Neural progenitor cell (in vitro differentiated cells): ENCODE data around the gene DENND2D. TPM values are rescaled to one million over a fixed set of nuclear protein-coding genes. Genes with fewer than 3 reads are reported as not detected.

Source experiments
- DNase-seq: peaks from one replicate; pipeline ENCODE4 v3.0.0-alpha.2; 2016; ENCODE audit warnings: low spot score
- H2AFZ ChIP-seq: fragments of 200-600 bp; sonication (generic); replicated peaks from 2 replicates; pipeline ENCODE4 v1.6.1; 2016; ENCODE audit warnings: antibody characterized with exemption
- H3F3A ChIP-seq: fragments of 200-600 bp; sonication (generic); 2 replicates; pipeline ENCODE4 v1.6.1; 2016; ENCODE audit warnings: antibody characterized with exemption, low read depth
- H3K27ac ChIP-seq: fragments of 200-600 bp; sonication (generic); 2 replicates; pipeline ENCODE4 v1.5.1; 2016; ENCODE audit warnings: mild to moderate bottlenecking
- H3K27me3 ChIP-seq: fragments of 200-600 bp; sonication (generic); 2 replicates; pipeline ENCODE4 v1.6.1; 2016; ENCODE audit warnings: mild to moderate bottlenecking, moderate library complexity
- H3K36me3 ChIP-seq: fragments of 200-600 bp; sonication (generic); 2 replicates; pipeline ENCODE4 v1.5.1; 2016
- H3K4me1 ChIP-seq: fragments of 200-600 bp; sonication (generic); 2 replicates; pipeline ENCODE4 v1.6.1; 2016; ENCODE audit warnings: mixed run types
- H3K4me2 ChIP-seq: fragments of 200-600 bp; sonication (generic); 2 replicates; pipeline ENCODE4 v1.6.1; 2016
- H3K4me3 ChIP-seq: fragments of 200-600 bp; sonication (generic); 2 replicates; pipeline ENCODE4 v1.5.1; 2016
- H3K79me2 ChIP-seq: fragments of 200-600 bp; sonication (generic); 2 replicates; pipeline ENCODE4 v1.6.1; 2016; ENCODE audit warnings: low read depth
- H3K9ac ChIP-seq: fragments of 200-600 bp; sonication (generic); 2 replicates; pipeline ENCODE4 v1.6.1; 2016
- H3K9me3 ChIP-seq: fragments of 200-600 bp; sonication (generic); 2 replicates; pipeline ENCODE4 v1.5.1; 2016; ENCODE audit warnings: low read depth
- H4K20me1 ChIP-seq: fragments of 200-600 bp; sonication (generic); 2 replicates; pipeline ENCODE4 v1.6.1; 2016; ENCODE audit warnings: low read depth
- H3K27ac Mint-ChIP-seq: 3 replicates; pipeline ENCODE4 v1.8.0; 2021; ENCODE audit warnings: mixed read lengths
- H3K27me3 Mint-ChIP-seq: 2 replicates; pipeline ENCODE4 v1.8.0; 2022; ENCODE audit warnings: low read depth, mild to moderate bottlenecking, inconsistent platforms, moderate library complexity, mixed read lengths; ENCODE audit not compliant: insufficient read depth
- H3K36me3 Mint-ChIP-seq: 3 replicates; pipeline ENCODE4 v1.8.0; 2021; ENCODE audit warnings: mixed read lengths
- H3K4me1 Mint-ChIP-seq: 3 replicates; pipeline ENCODE4 v1.8.0; 2021; ENCODE audit warnings: mixed read lengths
- H3K4me3 Mint-ChIP-seq: 3 replicates; pipeline ENCODE4 v1.8.0; 2021; ENCODE audit warnings: mild to moderate bottlenecking, moderate library complexity, mixed read lengths
- H3K9me3 Mint-ChIP-seq: 3 replicates; pipeline ENCODE4 v1.8.0; 2020; ENCODE audit warnings: mixed read lengths
- EZH2 ChIP-seq: fragments of 200-600 bp; sonication (generic); IDR thresholded peaks from 2 replicates; pipeline ENCODE4 v1.6.1; 2017; ENCODE audit warnings: antibody characterized with exemption, mild to moderate bottlenecking, moderate library complexity
- EZH2phosphoT487 ChIP-seq: fragments of 200-600 bp; sonication (generic); IDR thresholded peaks from 2 replicates; pipeline ENCODE4 v1.6.1; 2017; ENCODE audit warnings: antibody characterized with exemption
- total RNA-seq: library from RNA; depleted of rRNA; stranded (reverse); fragments of >200 nt; gene quantifications from 2 replicates; pipeline ENCODE4 v1.2.3, GENCODE V29; 2015; ENCODE audit warnings: low replicate concordance
- TF ChIP-seq, protein P1 (sequence below): fragments of 200-600 bp; sonication (generic); IDR thresholded peaks from 2 replicates; pipeline ENCODE4 v1.5.1; 2017; ENCODE audit warnings: antibody characterized with exemption, mild to moderate bottlenecking

The DENND2D gene
- total RNA-seq, 1 donor from 2014 or later = not detected

DNA sequence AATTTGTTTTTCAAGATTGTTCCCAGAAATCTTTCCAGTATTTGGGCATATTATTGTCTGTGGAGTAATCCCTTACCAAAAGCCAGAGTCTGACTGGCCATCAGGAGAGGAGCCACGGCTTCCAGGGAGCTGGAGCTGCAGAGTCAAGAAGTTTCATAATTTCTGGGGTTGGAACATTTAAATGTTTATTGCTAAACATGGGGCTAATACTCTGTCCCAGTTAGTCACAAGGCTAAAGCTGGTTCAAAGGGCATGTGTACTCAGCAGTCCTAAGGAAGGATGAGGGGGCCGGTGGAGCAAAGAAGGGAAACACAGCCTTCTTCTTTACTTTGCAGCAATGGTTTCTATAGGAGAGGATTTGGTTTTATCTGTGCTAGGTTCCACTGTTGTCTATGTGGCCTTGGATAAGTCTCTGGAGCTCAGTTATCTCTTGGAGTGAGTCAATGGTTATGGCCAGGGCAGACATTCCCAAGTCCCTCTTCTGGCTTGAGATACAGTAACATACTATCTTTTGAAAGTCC, 9.5 kb downstream of the DENND2D start:
- Histone ChIP-seq H3F3A (no peaks in the 10 kb centered on the region), H3K4me2 (no peak overlapping the region), H3K79me2 (no peaks in the 10 kb centered on the region), H2AFZ (no peak overlapping the region), H3K27me3 (no peaks in the 10 kb centered on the region), H3K36me3 (no peaks in the 10 kb centered on the region), H3K9ac (no peak overlapping the region), H3K4me3 (no peak overlapping the region), H3K27ac (no peak overlapping the region), H3K4me1 (no peaks in the 10 kb centered on the region), H4K20me1 (no peaks in the 10 kb centered on the region), H3K9me3 (no peaks in the 10 kb centered on the region)
- Mint-ChIP-seq H3K36me3 (peaks cover 14% of the 10 kb centered on the region), H3K27ac (no peak overlapping the region), H3K4me1 (no peaks in the 10 kb centered on the region), H3K9me3 (no peaks in the 10 kb centered on the region), H3K4me3 (no peak overlapping the region), H3K27me3 (peaks cover 7% of the 10 kb centered on the region)
- DNase-seq = no peak
- TF ChIP-seq, protein P1, sequence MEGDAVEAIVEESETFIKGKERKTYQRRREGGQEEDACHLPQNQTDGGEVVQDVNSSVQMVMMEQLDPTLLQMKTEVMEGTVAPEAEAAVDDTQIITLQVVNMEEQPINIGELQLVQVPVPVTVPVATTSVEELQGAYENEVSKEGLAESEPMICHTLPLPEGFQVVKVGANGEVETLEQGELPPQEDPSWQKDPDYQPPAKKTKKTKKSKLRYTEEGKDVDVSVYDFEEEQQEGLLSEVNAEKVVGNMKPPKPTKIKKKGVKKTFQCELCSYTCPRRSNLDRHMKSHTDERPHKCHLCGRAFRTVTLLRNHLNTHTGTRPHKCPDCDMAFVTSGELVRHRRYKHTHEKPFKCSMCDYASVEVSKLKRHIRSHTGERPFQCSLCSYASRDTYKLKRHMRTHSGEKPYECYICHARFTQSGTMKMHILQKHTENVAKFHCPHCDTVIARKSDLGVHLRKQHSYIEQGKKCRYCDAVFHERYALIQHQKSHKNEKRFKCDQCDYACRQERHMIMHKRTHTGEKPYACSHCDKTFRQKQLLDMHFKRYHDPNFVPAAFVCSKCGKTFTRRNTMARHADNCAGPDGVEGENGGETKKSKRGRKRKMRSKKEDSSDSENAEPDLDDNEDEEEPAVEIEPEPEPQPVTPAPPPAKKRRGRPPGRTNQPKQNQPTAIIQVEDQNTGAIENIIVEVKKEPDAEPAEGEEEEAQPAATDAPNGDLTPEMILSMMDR = no peak
- TF ChIP-seq EZH2 (no peak), EZH2phosphoT487 (no peak)

DNA sequence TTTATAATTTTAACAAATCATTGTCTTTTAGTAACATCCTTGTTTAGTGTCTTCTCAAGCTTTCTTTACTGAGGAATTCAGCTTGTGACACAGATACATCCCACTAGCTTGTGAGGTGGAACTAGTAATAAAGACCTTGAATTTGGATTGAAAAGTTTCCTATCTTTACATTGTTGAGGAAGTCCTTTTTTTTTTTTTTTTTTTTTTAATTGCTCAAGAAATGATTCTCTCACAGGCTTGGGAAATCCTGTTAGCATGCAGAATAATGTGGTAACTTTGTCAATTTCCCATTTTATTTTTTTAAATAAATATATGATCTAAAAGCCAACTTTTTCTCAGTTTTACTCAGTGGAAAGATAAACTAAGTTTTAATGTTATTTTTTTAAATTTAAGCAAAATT, 15.8 kb downstream of the DENND2D start:
- H3K27ac ChIP-seq = no peak overlapping the region
- no peaks in the 10 kb centered on the region for H3K4me1 ChIP-seq
- no peaks in the 10 kb centered on the region for H3K9me3 Mint-ChIP-seq
- no peak for DNase-seq
- no peaks in the 10 kb centered on the region for H3K9me3 ChIP-seq
- H3K4me3 Mint-ChIP-seq = no peak overlapping the region
- no peaks in the 10 kb centered on the region for H3K4me1 Mint-ChIP-seq
- H4K20me1 ChIP-seq = no peaks in the 10 kb centered on the region
- peaks cover 2% of the 10 kb centered on the region for H3K27me3 Mint-ChIP-seq
- H3K4me2 ChIP-seq = no peak overlapping the region
- H3K36me3 ChIP-seq = peaks cover 11% of the 10 kb centered on the region
- H3K4me3 ChIP-seq = no peak overlapping the region
- H3K27ac Mint-ChIP-seq = no peak overlapping the region
- no peak overlapping the region for H2AFZ ChIP-seq
- TF ChIP-seq EZH2 (no peak), EZH2phosphoT487 (no peak)
- TF ChIP-seq, protein P1 = no peak
- no peaks in the 10 kb centered on the region for H3F3A ChIP-seq
- peaks cover 20% of the 10 kb centered on the region for H3K36me3 Mint-ChIP-seq
- H3K79me2 ChIP-seq = no peaks in the 10 kb centered on the region
- no peak overlapping the region for H3K9ac ChIP-seq
- H3K27me3 ChIP-seq = no peaks in the 10 kb centered on the region

DNA sequence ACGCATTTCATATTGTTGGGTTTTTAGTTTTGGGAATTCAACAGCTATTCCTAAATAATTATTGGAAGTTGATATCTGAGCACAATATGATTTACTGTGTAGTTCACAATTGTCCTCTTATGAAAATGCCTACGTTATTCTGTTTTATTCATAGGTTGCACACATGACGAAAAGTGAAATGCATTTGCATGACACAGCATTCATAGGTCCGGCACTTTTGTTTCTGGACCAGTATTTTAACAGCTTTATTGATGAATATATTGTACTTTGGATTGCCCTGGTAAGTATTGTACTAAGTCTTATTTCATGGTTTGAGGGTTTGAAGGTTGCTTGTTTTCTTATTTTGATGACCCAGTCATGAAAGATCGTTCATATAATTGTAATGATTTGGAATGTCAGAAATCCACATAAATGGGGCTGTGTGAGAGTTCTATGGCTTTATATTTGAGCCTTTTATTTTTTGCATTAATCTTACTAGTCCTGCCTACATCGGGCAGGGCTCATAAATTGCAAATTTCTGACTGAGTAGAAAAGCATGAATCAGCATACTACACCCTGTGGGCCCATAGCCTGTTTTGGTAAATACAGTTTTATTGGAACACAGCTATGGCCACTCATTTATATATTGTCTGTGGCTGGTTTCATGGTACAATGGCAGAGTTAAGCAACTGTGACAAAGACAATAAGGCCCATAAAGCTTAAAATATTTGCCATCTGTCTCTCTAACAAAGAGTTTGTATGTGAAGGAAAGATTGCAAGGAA, 17.0 kb downstream of the DENND2D start:
- Histone ChIP-seq H3F3A (no peaks in the 10 kb centered on the region), H4K20me1 (no peaks in the 10 kb centered on the region), H3K79me2 (no peaks in the 10 kb centered on the region), H3K9me3 (no peaks in the 10 kb centered on the region), H3K4me1 (no peaks in the 10 kb centered on the region), H3K4me3 (no peak overlapping the region), H3K9ac (no peak overlapping the region), H3K27me3 (no peaks in the 10 kb centered on the region), H3K27ac (no peak overlapping the region), H3K4me2 (no peak overlapping the region), H2AFZ (no peak overlapping the region), H3K36me3 (peaks cover 11% of the 10 kb centered on the region)
- Mint-ChIP-seq H3K27ac (no peak overlapping the region), H3K36me3 (peaks cover 18% of the 10 kb centered on the region), H3K4me1 (no peaks in the 10 kb centered on the region), H3K4me3 (no peak overlapping the region), H3K9me3 (no peaks in the 10 kb centered on the region), H3K27me3 (peaks cover 2% of the 10 kb centered on the region)
- no peak for TF ChIP-seq EZH2phosphoT487
- TF ChIP-seq, protein P1 = no peak
- TF ChIP-seq EZH2 = no peak
- DNase-seq = no peak
